A172 (cell line): ENCODE measurements around the gene JARID2. TPM values are rescaled to one million over a fixed set of nuclear protein-coding genes. Genes with fewer than 3 reads are reported as not detected.
"Not testable (repeated sequence)": the region's sequence is repeated elsewhere in the genome, so short reads cannot be mapped to it uniquely, and the experiment has no call there.

ENCODE experiments used
- DNase-seq: peaks from one replicate; pipeline ENCODE4 v3.0.0-alpha.2; 2015; ENCODE audit warnings: low spot score
- total RNA-seq: library from RNA; depleted of rRNA; stranded (reverse); fragments of >200 nt; shearing (Covaris generic); gene quantifications from 2 replicates; pipeline ENCODE4 v1.2.3, GENCODE V29; 2014

JARID2 gene
- total RNA-seq, 1 experiment from 2014 or later: 5.4 TPM

- DNase-seq: no peak
Measured at GRCh38 chr6:15538106-15538505, 292.2 kb downstream of the JARID2 start.

GRCh38 chr6:15538766-15539495, 293.1 kb downstream of the JARID2 start:
- DNase-seq: no peak

DNA sequence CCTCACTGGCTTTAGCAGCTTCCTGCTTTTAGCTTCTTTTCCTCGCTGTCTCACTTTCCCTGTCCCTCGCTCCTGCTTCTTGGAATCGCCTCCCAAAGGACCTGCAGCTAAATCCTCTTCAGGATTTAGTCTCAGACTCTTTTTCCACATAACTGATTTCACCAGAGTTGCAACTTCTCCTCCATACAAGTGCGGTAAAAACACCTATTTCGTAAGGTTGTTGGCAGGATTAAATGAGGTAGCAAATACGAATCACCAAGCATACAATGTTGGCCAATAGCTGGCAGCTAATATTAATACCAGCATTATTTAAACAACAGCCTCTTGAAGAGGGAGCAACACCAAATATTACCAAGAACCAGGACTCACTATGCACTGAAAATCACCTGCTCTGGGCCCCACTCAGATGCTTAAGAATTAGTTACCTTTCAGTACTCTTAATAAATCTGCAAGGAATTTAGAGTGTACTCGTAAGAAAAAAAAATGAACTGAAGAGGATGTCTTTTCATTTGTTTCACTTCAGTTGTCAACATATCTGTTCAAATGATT, 293.9 kb downstream of the JARID2 start:
- DNase-seq: no peak

DNA sequence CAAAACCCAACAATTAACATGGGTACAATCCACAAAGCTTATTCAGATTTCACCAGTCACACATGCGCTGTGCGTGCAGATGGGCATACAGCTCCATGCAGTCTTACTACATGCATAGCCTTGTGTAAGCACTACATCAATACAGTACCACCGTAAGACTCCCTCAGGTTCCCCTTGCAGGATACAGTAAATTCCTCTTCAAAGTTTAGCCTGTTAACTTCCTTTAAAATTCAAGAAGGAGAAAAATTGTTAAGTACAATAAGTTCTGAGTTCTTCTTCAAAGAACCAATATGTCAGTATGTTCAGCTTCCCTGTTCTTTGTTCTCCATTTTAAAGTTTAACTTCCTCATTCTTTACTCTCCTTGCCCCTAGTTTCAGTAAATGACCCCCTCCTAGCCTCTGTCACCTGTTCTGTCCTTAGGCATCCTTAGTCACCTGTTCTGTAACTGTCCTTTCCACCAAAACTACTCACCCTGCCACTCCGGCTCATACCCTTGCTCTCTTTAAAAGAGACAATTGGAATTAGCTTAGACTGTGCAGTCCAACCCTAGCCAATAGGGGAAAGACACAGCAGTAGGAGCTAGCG, 297.6 kb downstream of the JARID2 start:
- not testable (repeated sequence) for DNase-seq

DNA sequence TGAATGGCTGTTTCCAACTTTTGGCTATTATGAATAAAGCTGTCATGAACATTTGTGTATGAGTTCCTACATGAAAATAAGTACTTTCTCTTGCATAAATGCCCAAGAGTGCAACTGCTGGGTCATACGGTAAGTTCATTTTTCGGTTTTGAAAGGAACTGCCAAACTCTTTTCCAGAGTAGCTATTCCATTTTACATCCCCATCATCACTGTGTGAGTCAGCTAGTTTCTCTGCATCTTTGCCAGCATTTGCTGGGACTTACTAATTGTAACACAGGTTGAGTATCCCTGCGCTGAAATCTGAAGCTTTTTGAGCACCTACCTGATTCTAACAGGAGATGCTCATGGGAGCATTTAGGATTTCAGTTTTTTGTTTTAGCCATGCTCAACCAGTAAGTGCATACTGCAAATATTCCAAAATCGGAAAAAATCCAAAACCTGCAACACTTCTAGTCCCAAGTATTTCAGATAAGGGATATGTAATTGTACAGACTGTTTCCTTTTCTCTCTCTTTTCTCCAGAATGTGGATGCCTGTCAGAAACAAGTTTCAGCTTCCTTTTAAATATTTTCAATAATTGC, 298.5 kb downstream of the JARID2 start:
- no peak for DNase-seq

GRCh38 chr6:15546591-15546990, 300.7 kb downstream of the JARID2 start:
- no peak for DNase-seq

- no peak for DNase-seq
Measured at GRCh38 chr6:15547400-15547799, 301.5 kb downstream of the JARID2 start.

- DNase-seq: no peak
Measured at GRCh38 chr6:15549371-15549770, 303.5 kb downstream of the JARID2 start.

- DNase-seq: no peak
Measured at GRCh38 chr6:15550546-15551123, 304.8 kb downstream of the JARID2 start.

- no peak for DNase-seq
Measured at GRCh38 chr6:15551262-15551661, 305.4 kb downstream of the JARID2 start.

DNA sequence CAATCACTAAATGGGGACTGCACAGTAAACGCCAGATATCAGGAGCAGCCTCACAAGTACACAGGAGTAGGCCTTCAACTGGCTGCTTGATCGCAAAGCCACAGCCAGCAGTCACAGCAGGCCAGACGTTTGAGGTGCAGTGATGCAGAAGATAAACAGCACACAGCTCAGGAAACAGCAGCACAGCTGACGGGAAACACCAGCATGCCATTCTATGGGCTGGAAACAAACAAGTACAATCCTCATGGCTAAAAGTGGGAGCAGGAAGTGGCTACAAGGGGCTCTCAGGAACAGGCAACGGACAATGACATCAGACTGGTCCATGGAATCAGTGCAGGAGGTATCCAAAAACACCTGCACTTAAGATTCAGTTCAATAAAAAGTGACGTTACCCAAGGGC, 305.9 kb downstream of the JARID2 start:
- DNase-seq: no peak

DNA sequence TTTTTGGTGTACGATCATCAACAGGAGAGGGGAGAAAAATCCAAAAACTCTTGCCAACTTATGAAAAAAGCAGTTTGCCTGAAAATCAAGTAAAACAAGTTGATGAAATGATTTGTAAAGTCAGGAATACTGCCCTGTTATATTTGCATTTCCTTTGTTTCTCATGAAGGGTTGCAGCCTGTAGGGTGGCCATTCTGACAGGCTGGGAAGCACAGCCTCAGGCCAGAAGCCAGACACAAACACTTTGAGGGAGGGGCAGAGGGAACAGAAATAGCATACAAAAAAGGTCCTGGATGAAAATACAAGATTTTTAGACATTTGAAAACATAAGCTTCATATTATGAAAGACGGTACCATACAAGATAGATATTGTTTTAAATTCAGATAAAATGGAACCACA, 307.2 kb downstream of the JARID2 start:
- DNase-seq: no peak

DNA sequence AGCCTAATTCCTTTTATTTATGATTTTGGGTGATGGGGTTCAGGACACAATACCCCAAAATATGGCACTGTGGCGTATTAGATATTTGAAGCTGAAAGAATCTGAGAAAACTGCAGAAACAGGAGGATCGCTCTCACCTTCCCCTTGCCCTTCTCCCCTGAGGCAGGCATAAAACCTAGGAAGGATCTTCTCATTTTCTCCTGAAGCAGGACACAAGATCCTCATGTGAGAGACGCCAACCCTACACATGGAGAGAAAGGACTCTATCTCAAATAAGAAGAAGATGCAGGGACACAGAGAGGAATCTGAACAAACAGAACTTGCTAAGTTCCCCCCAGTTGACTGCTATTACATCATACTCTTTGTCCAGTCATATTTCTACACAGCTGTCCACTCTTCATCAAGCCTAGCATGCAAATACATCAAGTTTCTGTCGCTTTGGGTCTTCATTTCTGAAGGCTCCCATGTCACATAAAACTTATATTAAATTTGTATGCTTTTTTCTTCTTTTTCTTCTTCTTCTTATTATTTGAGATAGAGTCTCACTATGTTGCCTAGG, 307.9 kb downstream of the JARID2 start:
- DNase-seq: no peak

GRCh38 chr6:15554728-15555100, 308.8 kb downstream of the JARID2 start:
- no peak for DNase-seq

GRCh38 chr6:15555101-15556038, 309.5 kb downstream of the JARID2 start:
- peak; percentile 46 for DNase-seq

DNA sequence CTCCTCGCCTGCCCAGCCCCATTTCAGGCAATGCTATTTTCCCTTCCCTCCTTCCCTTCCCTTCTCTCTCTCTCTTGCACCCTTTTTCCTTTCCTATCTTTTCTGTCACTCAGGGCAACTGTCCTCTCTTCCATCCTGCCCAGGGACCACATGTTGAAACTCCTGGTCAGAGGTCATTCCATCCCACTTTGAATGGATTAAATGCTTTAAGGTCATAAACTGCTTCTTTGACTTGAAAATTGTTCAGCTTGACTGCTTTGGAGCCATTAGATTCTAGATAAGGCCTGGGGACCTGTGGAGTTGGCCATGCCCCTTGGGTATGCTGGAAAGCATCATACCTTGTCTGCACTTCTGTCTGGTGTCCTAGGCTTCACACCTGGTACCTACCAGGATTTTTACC, 310.8 kb downstream of the JARID2 start:
- DNase-seq: no peak

GRCh38 chr6:15557174-15557573, 311.3 kb downstream of the JARID2 start:
- DNase-seq: no peak

DNA sequence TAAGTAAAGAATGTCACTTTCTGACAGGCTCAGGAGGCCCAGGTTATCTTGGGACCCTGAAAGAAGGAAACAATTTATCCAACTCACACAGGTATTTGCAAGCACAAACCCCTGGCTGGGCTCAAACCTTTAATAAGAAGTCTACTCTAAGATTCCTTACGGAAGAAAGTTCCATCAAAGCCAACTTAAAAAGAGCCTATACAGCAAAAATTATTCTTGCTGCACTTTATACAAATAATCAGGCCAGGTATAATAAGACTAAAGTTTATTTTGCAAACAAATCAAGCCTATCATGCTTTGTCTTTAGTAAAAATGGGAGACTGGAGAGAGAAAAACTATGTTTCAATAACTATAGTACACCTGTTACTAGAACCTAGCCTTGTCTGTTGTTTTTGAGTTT, 314.8 kb downstream of the JARID2 start:
- no peak for DNase-seq

DNA sequence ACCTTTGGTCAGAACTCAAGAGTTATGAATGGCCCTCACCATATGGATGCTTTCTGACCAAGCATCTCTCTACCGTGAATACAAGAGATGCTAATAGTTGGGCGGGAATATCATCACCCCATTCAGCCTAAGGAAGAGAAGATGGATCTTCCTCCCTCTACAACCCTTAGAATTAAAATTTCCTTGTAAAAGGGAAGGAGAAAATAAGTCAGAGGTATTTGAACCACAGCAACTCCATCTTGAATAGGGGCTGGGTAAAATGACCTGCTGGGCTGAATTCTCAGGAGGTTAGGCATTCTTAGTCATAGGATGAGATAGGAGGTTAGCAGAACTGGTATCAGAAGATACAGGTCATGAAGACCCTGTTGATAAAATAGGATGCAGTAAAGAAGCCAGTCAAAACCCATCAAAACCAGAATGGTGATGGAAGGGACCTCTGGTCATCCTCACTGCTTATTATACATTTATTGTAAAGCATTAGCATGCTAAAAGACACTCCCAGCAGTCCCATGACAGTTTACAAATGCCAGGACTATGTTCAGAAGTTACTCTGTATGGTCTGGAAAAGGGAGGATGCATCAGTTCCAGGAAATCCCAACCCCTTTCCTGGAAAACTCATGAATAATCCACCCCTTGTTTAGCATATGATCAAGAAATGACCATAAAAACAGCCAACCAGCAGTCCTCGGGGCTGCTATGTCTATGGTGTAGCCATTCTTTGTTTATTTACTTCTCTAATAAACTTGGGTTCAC, 315.8 kb downstream of the JARID2 start:
- DNase-seq: no peak

- no peak for DNase-seq
Measured at GRCh38 chr6:15562977-15563376, 317.1 kb downstream of the JARID2 start.
